HEK293T (cell line): ENCODE results near the gene ERC1.

ENCODE experiments used
- ARNT ChIP-seq: fragments of 450-650 bp; IDR thresholded peaks from 2 replicates; pipeline ENCODE4 v1.6.1; 2017; ENCODE audit warnings: mild to moderate bottlenecking
- BHLHE40 ChIP-seq: fragments of 450-650 bp; IDR thresholded peaks from 2 replicates; pipeline ENCODE4 v1.6.1; 2016; ENCODE audit warnings: mild to moderate bottlenecking, moderate library complexity, borderline replicate concordance
- CTBP1 ChIP-seq: fragments of 450-650 bp; IDR thresholded peaks from 2 replicates; pipeline ENCODE4 v1.6.1; 2016; ENCODE audit warnings: borderline replicate concordance
- ELF4 ChIP-seq: fragments of 450-650 bp; IDR thresholded peaks from 2 replicates; pipeline ENCODE4 v1.6.1; 2017; ENCODE audit warnings: antibody characterized with exemption
- FOXA1 ChIP-seq: fragments of 450-650 bp; IDR thresholded peaks from 2 replicates; pipeline ENCODE4 v1.6.1; 2016; ENCODE audit warnings: mild to moderate bottlenecking
- FOXK2 ChIP-seq: fragments of 450-650 bp; IDR thresholded peaks from 2 replicates; pipeline ENCODE4 v1.6.1; 2016; ENCODE audit warnings: mild to moderate bottlenecking
- FOXM1 ChIP-seq: fragments of 450-650 bp; IDR thresholded peaks from 2 replicates; pipeline ENCODE4 v1.6.1; 2017; ENCODE audit warnings: mild to moderate bottlenecking, borderline replicate concordance
- HDGF ChIP-seq: fragments of 450-650 bp; IDR thresholded peaks from 2 replicates; pipeline ENCODE4 v1.6.1; 2017; ENCODE audit warnings: antibody characterized with exemption, borderline replicate concordance
- LEF1 ChIP-seq: fragments of 450-650 bp; IDR thresholded peaks from 2 replicates; pipeline ENCODE4 v1.6.1; 2017; ENCODE audit warnings: mild to moderate bottlenecking, borderline replicate concordance
- NFRKB ChIP-seq: fragments of 450-650 bp; IDR thresholded peaks from 2 replicates; pipeline ENCODE4 v1.6.1; 2016; ENCODE audit warnings: mild to moderate bottlenecking, moderate library complexity
- SP1 ChIP-seq: fragments of 450-650 bp; IDR thresholded peaks from 2 replicates; pipeline ENCODE4 v1.6.1; 2017
- SUZ12 ChIP-seq: fragments of 450-650 bp; IDR thresholded peaks from 2 replicates; pipeline ENCODE4 v1.6.1; 2016; ENCODE audit warnings: mild to moderate bottlenecking
- TARDBP ChIP-seq: fragments of 450-650 bp; IDR thresholded peaks from 2 replicates; pipeline ENCODE4 v1.6.1; 2016

GRCh38 chr12:1099158-1099557 lies 108.1 kb downstream of the ERC1 start:
- TF ChIP-seq BHLHE40 (no peak), FOXK2 (no peak), ARNT (no peak), TARDBP (no peak), FOXA1 (no peak), LEF1 (no peak), CTBP1 (no peak), FOXM1 (no peak), NFRKB (no peak), SUZ12 (no peak), HDGF (no peak), ELF4 (no peak), SP1 (no peak)
